Vagina (tissue), 2 donors: ENCODE data around the gene CDHR1. TPM values are rescaled to one million over a fixed set of nuclear protein-coding genes. Genes with fewer than 3 reads are reported as not detected.

Experiments
- DNase-seq, 2 donors: peaks; one replicate each; pipeline ENCODE4 v3.0.0-alpha.2; 2017; ENCODE audit errors: extremely low spot score in 2 of 2
- H3K27ac ChIP-seq: fragments of 200-600 bp; sonication (generic); one replicate; pipeline ENCODE4 v1.5.1; 2019
- H3K27me3 ChIP-seq: fragments of 200-600 bp; sonication (generic); one replicate; pipeline ENCODE4 v1.5.1; 2019
- H3K36me3 ChIP-seq, 2 donors: fragments of 200-600 bp; sonication (generic); one replicate each; pipeline ENCODE4 v1.5.1; 2017 to 2019
- H3K4me1 ChIP-seq: fragments of 200-600 bp; sonication (generic); one replicate; pipeline ENCODE4 v1.5.1; 2019
- H3K4me3 ChIP-seq, 2 donors: fragments of 200-600 bp; sonication (generic); 1 replicate in 1 of 2; 2 replicates in 1 of 2; pipeline ENCODE4 v1.5.1; 2016 to 2019
- H3K9me3 ChIP-seq: fragments of 200-600 bp; sonication (generic); one replicate; pipeline ENCODE4 v1.5.1; 2019
- CTCF ChIP-seq, 3 experiments: fragments of 450-650 bp in 2 of 3; fragments of 200-600 bp in 1 of 3; sonication (generic) in 1 of 3; IDR thresholded peaks; one replicate each; pipeline ENCODE4 v1.5.1; 2017 to 2019; ENCODE audit warnings: antibody characterized with exemption in 3 of 3, mild to moderate bottlenecking in 2 of 3, moderate library complexity in 2 of 3
- POLR2A ChIP-seq, 2 donors: fragments of 450-650 bp; IDR thresholded peaks; one replicate each; pipeline ENCODE4 v1.6.1; 2017; ENCODE audit warnings: antibody characterized with exemption in 2 of 2, mild to moderate bottlenecking in 2 of 2, moderate library complexity in 2 of 2
- POLR2AphosphoS5 ChIP-seq, 2 donors: sonication (generic); formaldehyde crosslinking; IDR thresholded peaks; one replicate each; pipeline ENCODE4 v1.9.0; 2017; ENCODE audit warnings: antibody characterized with exemption in 2 of 2, mild to moderate bottlenecking in 2 of 2, low read depth in 1 of 2; ENCODE audit not compliant: insufficient read depth in 1 of 2
- intact Hi-C: fragments of 100-400 bp; cut with DNase I; formaldehyde crosslinking; loops from one replicate; pipeline ENCODE4 v1.15.1; 2023
- total RNA-seq: library from RNA; depleted of rRNA; stranded (reverse); fragments of >200 nt; gene quantifications from one replicate; pipeline ENCODE4 v1.2.3, GENCODE V29; 2016

CDHR1 gene
- total RNA-seq, 1 donor from 2014 or later, result 6.4 TPM

- peaks cover 16% of the 10 kb centered on the region for H3K4me1 ChIP-seq
- H3K27me3 ChIP-seq, result no peaks in the 10 kb centered on the region
- no peak overlapping the region for H3K4me3 ChIP-seq
- no peaks in the 10 kb centered on the region for H3K9me3 ChIP-seq
- H3K27ac ChIP-seq, result no peak overlapping the region
- intact Hi-C loops, result no loop called here
- no peaks in the 10 kb centered on the region for H3K36me3 ChIP-seq
- no peak for DNase-seq
- TF ChIP-seq POLR2A (IDR thresholded peaks at IDR 0.05) (no peak), POLR2AphosphoS5 (IDR thresholded peaks at IDR 0.05; ENCODE audit: insufficient read depth in 1 of 2, low read depth in 1 of 2) (no peak), CTCF (IDR thresholded peaks at IDR 0.05) (no peak)
Measured at GRCh38 chr10:84198206-84198915, 4.0 kb downstream of the CDHR1 start.

- Histone ChIP-seq H3K9me3 (no peaks in the 10 kb centered on the region), H3K4me3 (no peak overlapping the region), H3K4me1 (no peaks in the 10 kb centered on the region), H3K27ac (no peak overlapping the region), H3K27me3 (no peaks in the 10 kb centered on the region), H3K36me3 (no peaks in the 10 kb centered on the region)
- no peak for DNase-seq
- no peak for TF ChIP-seq POLR2A (IDR thresholded peaks at IDR 0.05)
- no peak for TF ChIP-seq CTCF (IDR thresholded peaks at IDR 0.05)
- TF ChIP-seq POLR2AphosphoS5 (IDR thresholded peaks at IDR 0.05; ENCODE audit: insufficient read depth in 1 of 2, low read depth in 1 of 2), result no peak
- intact Hi-C loops, result no loop called here
Measured at GRCh38 chr10:84200537-84201243, 6.4 kb downstream of the CDHR1 start.

GRCh38 chr10:84201244-84201606 lies 6.9 kb downstream of the CDHR1 start:
- DNase-seq, result no peak
- Histone ChIP-seq H3K27me3 (no peaks in the 10 kb centered on the region), H3K27ac (no peak overlapping the region), H3K36me3 (no peaks in the 10 kb centered on the region), H3K4me3 (no peak overlapping the region), H3K4me1 (no peaks in the 10 kb centered on the region), H3K9me3 (no peaks in the 10 kb centered on the region)
- intact Hi-C loops, result no loop called here
- TF ChIP-seq POLR2A (IDR thresholded peaks at IDR 0.05), result no peak
- no peak for TF ChIP-seq CTCF (IDR thresholded peaks at IDR 0.05)
- TF ChIP-seq POLR2AphosphoS5 (IDR thresholded peaks at IDR 0.05; ENCODE audit: insufficient read depth in 1 of 2, low read depth in 1 of 2), result no peak

- Histone ChIP-seq H3K27me3 (no peaks in the 10 kb centered on the region), H3K36me3 (no peaks in the 10 kb centered on the region), H3K4me3 (no peak overlapping the region), H3K4me1 (no peaks in the 10 kb centered on the region), H3K27ac (no peak overlapping the region), H3K9me3 (no peaks in the 10 kb centered on the region)
- no peak for TF ChIP-seq POLR2AphosphoS5 (IDR thresholded peaks at IDR 0.05; ENCODE audit: insufficient read depth in 1 of 2, low read depth in 1 of 2)
- TF ChIP-seq CTCF (IDR thresholded peaks at IDR 0.05), result no peak
- TF ChIP-seq POLR2A (IDR thresholded peaks at IDR 0.05), result no peak
- DNase-seq, result no peak
- intact Hi-C loops, result no loop called here
Measured at GRCh38 chr10:84201682-84202081, 7.3 kb downstream of the CDHR1 start.

GRCh38 chr10:84202349-84202748 lies 8.0 kb downstream of the CDHR1 start:
- Histone ChIP-seq H3K27me3 (no peaks in the 10 kb centered on the region), H3K4me1 (no peaks in the 10 kb centered on the region), H3K27ac (no peak overlapping the region), H3K9me3 (no peaks in the 10 kb centered on the region), H3K36me3 (no peaks in the 10 kb centered on the region), H3K4me3 (no peak overlapping the region)
- TF ChIP-seq POLR2A (IDR thresholded peaks at IDR 0.05) (no peak), POLR2AphosphoS5 (IDR thresholded peaks at IDR 0.05; ENCODE audit: insufficient read depth in 1 of 2, low read depth in 1 of 2) (no peak), CTCF (IDR thresholded peaks at IDR 0.05) (no peak)
- no peak for DNase-seq
- intact Hi-C loops, result no loop called here
